CD4-positive, alpha-beta T cell treated with Interleukin-2 at 100 ng/mL for 4 hours (primary cell): ENCODE results near the gene WRNIP1.

ENCODE experiments used
- DNase-seq: peaks from one replicate; pipeline ENCODE4 v3.0.0-alpha.2; 2020; ENCODE audit warnings: low spot score

The WRNIP1 gene

DNA sequence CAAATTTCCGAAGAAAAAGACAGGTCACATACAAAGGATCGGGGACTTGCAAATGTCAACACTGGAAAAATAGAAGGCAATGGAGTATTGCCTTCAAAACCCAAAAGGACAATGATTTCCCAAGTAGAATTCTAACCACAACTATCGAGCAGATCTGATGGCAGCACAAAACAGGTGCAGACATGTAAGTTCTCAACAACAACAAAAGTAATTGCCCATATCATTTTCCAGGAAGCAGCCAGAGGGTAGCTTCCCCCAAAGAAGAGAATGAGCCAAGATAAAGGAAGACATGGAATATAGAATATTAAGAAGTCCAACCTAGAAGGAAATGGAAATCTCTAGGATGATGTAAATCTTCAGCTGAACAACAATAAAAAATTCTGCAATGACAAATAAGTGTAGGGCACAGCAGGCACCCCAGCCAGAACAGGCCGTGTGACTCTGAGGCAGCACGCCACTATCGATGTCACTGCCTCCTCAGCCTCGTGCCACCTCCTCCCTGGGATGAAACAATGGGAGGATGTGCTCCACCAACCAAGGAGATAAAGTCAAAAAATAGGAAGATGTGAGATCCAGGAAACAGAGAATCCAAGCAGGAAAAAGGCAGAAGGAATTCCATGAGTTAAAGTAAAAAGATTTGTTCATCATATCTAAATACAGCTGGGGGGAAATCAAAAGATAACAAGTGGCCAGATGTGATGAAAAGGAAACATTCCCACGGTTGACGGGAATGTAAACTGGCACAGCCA lies 42.3 kb downstream of the WRNIP1 start:
- DNase-seq = no peak

DNA sequence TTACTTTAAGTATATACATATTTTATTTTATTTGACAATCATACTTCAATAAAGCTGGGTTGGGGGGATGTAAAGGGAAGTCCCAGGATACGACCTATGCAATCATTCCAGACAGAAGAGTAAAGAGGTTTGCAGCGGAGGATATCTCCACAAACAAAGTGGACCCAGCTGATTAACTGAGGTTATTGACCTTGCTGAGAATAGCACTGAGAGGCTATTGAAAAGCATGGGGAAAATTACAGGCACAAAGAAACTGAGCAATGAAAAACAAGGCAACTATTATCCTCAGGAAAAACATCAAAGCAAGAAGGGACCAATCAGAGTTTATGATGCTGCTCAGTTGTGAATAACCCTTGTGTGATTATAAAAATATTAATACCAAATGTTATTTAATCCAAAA lies 43.8 kb downstream of the WRNIP1 start:
- no peak for DNase-seq

DNA sequence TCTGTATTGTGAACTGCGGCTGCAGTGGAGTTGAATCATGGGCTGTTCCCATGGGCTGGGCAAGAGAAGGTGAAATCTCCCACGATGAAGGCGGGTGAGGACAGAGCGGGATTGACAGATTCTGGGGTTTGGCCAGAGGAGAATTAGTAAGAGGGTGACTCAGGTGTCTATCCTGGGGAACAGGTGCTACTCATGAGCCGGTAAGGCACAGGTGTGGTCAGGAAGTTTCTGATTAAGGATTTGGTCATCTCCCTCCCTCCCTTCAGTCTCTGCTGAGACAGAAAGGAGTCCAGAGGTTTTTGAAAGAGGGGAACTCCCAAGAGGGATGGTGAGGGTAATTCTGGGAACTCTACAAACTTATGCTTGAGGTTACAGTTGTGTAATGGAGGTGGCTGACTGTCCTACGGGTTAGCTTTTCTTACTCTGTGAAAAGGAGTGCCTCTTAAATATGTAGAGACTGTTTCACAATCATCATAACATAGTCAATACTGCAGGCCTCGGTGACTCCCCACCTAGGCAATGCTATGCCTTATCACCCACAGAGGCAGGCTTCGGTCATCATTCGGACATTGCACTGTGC lies 45.0 kb downstream of the WRNIP1 start:
- DNase-seq = no peak

DNA sequence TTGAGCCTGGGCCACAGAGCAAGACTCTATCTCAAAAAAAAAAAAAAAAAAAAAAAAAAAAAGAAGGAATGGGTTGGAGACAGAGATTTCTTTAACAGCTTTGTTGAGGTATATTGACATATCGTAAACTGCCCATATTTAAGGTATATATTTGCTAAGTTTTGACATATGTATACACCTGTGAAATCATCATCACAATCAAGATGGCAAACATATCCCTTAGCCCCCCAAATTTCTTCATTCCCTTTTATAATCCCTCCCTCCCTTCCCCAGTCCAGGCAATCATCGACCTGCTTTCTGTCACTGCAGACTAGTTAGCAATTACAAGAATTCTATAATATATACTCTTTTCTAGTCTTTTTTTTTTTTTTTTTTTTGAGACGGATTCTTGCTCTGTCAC lies 47.5 kb downstream of the WRNIP1 start:
- no peak for DNase-seq

DNA sequence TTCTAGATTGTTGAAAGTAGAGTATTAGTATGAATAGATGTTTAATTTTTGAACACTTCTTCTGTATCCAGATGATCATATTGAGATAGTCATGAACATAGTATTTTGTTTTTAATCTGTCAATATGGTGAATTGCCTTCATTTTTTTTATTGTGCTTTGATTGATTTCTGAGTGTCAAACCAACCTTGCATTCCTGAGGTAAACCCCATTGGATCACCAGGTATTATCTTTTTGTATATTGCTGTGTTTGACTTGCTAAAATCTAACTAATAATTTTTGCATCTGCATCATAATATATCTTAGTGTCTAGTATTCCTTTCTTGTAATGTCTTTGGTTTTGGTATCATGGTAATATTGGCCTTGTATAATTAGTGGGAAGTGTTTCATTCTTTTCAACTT lies 51.0 kb downstream of the WRNIP1 start:
- DNase-seq = no peak

DNA sequence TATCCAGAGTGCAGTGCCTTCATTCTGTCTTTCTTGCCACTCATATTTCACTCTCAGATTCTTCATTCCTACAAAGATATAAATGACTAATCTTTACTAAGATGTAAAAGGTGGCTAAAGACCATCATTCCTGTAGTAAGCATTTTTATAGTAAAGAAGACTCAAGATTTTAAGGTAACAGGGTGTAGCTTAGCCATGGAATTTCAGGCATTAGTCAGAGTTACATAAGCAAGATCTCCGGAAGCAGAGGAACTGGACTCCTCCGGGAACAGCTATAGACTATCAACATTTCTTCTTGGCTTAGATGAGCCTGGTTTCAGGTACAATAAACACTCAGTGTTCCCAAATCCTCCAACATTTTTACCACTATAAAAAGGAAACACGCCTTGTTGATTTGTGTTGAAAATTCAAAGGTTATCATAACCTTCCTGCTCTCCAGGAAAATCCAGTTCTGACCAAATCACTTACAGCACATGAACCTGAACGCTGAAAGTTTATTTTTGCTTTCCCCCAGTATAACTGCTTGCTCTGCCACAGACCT lies 52.8 kb downstream of the WRNIP1 start:
- DNase-seq = no peak

DNA sequence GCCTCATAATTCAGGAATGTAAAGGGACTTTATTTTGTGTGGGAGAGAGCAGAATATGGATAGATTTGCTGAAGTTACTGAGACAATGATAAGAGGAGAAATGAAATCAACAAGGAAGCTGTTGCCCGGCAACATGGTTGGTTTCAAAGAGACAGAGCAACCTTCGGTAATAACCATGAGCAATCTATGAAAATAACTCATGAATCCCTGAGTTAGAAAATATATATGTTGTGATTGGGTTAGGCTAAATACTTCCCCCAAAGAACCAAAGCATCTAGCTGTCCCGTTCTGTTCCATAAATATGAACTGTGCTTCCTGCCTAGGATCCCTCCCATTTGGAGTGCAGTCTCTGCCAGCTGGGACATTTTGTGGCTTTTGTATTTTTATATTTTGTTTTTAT lies 53.4 kb downstream of the WRNIP1 start:
- DNase-seq = no peak

DNA sequence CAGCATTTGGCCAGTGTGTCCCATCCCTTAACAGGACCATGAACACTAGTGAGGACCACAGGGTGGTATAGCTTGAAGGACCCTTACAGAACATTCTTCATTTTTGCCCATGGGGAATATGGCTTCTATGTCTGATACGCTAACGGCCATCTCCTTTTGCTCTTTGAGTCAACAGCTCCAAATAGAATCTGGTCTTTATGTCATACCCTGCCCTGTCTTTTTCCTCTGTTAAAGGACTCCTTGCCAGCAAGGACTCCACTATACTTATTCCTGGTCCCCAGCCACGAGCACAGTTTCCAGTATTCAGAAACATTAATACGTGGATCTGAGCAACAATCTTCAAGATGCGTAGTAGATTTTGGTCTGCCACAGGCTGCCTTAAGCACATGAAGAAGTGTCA lies 53.9 kb downstream of the WRNIP1 start:
- DNase-seq = no peak

DNA sequence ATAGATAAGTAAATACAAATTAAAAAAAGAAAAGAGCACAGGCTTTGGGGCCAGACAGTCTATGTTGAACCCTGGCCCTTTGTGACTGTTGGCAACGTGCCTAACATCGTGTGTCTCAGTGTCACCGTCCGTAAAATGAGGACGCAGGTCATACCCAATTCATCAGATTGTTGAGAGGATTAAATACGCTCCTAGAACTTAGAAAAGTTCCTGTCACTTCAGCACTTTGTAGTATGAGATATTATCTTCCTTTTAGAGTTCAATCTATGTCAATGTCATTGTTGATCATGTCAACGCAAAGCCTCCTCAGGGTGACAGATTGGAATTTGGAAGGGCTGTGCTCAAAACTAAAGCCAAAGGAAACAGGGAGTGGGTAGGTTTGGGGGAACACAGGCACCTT lies 54.8 kb downstream of the WRNIP1 start:
- no peak for DNase-seq

DNA sequence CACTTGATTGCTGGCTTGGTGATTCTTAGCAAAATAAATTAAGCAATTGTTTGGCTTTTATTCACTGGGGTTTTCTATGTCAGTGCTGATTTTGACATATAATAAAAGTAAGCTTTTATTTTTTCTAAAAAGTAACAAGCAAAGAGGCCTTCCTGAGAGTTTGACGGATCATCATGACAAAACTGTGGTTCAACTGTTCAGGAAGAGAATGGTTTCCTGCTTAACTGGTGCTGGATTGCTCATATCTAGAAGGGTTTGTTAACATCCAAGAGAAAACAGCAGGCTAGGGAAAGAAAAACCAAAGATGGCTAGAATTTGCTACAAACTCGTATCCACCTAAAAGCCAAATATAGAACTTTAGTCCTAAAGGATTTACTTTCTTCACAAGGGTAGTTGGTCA lies 55.2 kb downstream of the WRNIP1 start:
- DNase-seq = no peak

DNA sequence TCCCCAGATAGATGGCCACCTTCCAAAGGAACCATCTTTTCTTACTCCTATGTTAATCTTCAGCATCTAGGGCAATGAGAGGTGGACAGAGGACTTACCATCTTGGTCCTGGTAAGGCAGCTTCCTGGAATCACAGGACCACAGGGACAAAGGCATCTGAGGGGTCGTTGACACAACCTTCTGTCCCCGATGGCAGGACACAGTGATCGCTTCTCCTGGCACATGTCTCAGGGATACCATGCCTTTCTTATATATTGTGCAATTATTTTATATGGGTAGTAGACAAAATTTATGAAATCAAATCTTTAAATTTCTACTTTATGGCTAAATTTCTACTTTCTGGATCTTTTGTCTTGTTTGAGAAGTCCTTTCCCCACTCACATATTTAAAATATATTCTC lies 56.4 kb downstream of the WRNIP1 start:
- DNase-seq = no peak

DNA sequence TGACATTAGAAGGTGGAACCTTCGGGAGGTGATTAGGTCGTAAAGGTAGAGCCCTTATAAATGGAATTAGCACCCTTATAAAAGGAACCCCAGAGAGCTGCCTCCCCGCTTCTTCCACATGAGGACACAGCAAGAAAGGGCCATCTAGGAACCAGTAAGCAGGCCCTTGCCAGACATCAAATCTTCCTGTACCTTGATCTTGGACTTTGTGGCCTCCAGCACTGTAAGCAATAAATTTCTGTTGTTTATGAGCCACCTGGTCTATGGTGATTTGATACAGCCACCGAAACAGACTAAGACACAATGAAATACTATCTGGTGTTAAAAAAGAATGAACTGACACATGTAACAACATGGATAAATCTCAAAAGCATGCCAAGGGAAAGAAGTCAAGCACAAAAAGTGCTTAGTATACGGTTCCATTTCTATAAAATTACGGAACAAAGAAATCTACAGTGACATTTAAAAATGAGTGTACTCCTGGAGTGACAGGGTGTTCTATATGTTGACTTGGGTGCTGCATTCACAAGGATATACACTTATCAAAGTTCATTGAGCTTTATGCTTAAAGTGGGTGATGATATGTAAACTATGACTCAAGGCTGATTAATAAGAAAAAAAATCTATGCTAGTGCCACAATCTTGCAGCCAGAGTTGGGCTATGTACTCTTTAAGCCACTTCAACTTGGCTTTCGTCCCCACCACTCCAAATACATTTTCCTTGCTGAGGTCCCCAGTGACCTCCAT lies 58.1 kb downstream of the WRNIP1 start:
- DNase-seq = no peak

DNA sequence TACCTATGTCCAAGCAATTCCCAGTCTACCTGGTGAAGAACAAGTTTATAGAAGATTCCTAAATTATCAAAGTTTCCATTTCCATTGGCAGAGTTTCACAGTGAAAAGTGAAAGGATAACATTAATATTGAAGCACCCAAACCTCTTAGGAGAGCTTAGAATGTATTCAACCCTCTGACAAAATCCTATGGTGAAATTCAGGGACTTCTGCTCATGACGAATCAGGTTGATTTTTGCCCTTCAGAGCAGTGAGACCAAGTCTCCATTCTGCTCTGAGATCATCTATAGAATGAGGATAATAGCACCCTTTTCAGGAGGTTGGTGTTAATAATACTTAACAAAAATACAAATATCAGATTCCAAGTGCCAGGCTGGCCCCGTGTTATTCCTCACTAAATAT lies 60.9 kb downstream of the WRNIP1 start:
- no peak for DNase-seq

DNA sequence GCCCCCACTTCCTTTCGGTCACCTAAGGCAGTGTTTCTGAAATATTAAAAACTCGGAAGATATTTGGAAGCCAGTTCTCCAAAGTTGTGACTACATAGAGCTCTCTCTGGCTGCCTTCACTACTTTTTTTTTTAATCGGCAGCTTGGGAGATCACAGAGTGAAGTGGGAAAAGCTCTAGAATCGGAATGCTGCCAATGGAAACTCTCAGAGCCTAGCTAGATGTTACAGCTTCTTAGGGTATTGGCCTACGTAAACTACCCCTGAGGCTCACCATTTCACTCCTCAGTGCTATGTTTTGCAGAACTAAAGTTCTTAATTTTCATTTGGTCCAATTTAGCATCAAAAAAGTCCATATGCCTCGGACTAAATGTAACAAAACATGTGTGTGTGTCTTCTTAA lies 61.9 kb downstream of the WRNIP1 start:
- DNase-seq = no peak

DNA sequence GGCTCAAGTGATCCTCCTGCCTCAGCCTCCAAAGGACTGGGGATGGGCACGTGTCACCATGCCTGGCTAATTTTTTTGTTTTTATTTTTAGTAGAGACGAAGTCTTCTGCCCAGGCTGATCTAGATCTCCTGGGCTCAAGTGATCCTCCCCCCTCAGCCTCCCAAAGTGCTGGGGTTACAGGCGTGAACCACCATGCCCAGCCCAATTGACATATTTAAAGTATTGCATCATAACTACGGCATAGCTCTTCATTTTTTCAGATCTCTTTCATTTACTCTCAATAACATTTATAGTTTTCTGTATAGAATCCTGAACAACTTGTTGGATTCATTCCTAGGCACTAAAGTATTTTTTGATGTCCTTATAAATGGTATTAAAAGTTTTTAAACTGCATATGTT lies 63.4 kb downstream of the WRNIP1 start:
- DNase-seq = no peak

DNA sequence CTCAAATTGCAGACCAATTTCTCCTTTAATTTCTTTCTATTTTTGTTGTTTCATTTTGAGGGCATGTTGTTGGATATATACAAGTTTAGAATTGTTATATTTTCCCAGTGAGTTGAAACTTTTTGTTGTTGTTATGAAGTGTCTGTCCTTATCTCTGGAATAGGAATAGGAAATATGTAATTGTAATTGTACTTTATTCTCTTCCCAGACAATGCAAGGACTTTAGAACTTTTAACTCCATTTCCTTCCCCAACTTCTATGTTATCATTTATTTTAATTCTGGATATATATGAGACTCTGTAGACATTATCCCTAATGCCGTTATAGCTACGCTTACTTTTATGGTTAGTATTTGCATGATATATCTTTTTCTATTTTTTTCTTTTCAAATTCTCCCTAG lies 64.1 kb downstream of the WRNIP1 start:
- DNase-seq = no peak

DNA sequence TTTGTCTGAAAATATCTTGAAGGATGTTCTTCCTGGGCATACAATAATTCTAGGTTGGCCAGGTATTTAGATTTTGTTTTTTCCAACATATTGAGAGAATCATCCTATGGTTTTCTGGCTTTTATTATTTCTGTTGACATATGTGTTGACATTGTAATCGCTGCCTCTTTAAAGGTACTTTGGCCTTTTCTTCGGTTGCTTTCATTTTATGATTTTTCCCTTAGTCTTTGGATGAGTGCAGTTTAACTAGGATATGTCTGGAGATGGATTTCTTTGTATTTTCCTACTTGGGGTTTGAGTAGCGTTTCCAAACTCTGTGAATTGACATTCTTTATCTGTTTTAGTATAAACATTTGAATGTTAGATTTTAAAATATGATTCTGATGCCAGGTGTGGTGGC lies 65.0 kb downstream of the WRNIP1 start:
- no peak for DNase-seq

DNA sequence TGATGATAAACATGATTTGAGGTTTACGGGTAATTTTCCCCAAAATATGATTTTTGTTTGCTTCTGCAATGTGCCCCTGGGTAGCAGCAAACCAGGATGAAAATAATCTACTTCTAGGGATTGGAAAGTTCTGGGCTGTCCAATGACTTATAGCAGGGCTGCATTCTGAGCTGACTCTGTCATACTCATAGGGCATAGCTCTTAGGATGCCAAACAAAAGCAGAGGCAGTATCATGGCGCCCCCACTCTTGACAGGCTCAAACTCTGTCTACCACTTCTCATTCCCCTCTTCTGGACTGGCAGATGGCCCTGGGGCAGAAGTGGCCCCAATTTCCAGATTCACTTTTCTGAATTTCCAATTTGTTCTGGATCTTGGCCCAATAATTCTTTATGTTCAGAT lies 66.2 kb downstream of the WRNIP1 start:
- no peak for DNase-seq

DNA sequence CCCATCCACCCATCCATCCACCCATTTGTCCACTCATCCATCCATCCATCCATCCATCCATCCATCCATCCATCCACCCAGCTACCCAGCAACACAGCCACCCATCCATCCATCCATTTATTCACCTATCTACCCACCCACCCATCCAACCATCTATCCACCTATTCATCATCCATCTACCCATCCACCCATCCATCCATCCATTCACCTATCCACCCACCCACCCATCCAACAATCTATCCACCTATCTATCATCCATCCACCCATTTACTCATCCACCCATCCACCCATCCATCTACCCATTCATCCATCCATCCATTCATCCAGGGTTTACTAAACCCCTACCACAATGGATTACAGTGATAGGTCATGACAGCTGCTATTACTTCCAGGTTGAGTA lies 69.1 kb downstream of the WRNIP1 start:
- DNase-seq = no peak
